Stimulated activated CD8-positive, alpha-beta memory T cell treated with anti-CD3 and anti-CD28 coated beads, Interleukin-7, amount 100 ng/mL, for 24 hours (primary cell): ENCODE measurements around the gene SPAG17.

ENCODE experiments used
- DNase-seq: peaks from one replicate; pipeline ENCODE4 v3.0.0-alpha.2; 2020; ENCODE audit warnings: low read depth

The SPAG17 gene

GRCh38 chr1:118160806-118161205 is 24.2 kb downstream of the SPAG17 start:
- DNase-seq, result no peak

DNA sequence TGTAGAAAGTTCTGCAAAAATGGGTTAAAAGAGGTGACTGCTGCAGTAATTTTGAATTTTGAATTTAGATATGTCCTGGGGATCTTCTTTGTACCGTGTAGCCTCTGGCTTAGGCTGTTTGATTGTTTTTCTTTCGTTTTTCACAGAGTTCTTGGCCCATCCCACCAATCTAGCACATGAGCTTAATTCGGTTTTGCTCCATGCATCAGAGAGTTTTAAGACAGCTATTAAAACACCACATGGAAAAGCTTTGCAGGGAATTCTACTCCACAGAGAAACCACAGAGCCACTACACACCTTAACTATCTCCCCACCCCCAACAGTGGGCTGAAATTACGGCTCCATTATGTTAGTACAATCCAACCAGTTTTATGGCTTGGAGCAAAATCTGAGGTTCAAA is 25.5 kb downstream of the SPAG17 start:
- no peak for DNase-seq

DNA sequence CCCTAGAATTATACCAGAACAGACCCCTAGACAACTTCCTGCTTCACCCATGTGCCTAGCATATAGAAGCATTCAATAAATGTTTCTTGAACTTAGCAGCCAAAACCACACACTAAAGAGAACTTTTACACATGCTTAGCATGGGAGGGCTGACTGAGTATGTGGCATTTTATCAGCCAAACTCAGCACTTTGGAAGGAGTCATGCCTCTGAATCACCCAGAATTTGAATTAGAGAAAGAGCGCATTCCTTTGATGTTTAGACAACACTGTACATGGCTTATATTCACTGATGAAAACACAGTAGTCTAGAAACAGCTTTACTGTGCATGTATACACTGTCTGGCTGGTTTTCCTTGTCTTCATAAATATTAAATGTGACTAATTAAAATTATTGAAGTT is 26.1 kb downstream of the SPAG17 start:
- DNase-seq, result no peak

GRCh38 chr1:118157506-118157905 is 27.5 kb downstream of the SPAG17 start:
- no peak for DNase-seq

GRCh38 chr1:118155106-118155505 is 29.9 kb downstream of the SPAG17 start:
- DNase-seq, result no peak

- DNase-seq, result no peak
Measured at GRCh38 chr1:118154220-118154619, 30.8 kb downstream of the SPAG17 start.

DNA sequence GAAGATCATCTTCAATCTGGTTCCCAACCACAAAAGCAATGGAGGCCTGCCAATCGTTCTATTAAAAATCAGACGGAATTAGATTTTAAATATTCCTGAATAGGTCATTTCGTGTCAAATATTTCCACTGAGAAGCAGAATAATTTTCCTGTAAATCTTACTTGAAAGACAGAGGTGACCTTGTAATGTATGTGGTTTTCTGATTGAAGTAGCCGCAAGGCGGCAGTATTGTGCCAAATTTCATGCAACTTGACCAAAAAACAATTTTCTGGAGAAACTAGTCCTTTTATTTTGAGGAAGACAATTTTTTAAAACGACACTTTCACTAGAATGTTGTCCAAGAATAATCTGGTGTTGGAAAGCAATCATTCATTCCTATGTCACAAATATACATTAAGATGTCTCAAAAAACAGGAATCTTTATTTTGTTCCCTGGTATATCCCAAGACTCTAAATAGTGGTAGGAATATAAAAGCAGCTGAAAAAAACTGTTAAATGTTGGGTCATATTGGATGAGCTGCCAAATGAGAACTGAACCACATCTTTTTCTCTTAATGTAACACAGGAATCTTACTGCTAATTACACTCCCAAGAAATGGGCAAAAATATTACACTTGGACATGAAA is 33.6 kb downstream of the SPAG17 start:
- no peak for DNase-seq

DNA sequence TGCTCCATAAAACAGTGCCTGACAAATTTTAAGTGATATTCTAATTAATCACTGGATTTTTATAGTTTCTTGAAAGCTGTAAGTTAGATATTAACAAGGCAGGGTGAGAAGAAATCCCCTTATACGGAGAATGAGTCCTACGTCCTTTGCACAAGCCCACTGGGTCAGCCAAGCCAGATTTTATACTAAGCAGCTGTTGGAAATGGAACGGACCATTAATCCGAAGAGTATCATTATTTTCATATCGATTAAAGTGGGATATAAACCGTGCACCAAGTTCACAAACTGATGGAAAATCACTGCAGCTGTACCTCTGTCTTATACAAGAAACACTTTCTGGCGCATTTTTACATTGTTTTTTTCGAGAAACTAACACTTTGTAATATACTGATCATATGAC is 35.2 kb downstream of the SPAG17 start:
- DNase-seq, result no peak

- no peak for DNase-seq
Measured at GRCh38 chr1:118148034-118148433, 37.0 kb downstream of the SPAG17 start.

GRCh38 chr1:118147522-118147921 is 37.5 kb downstream of the SPAG17 start:
- no peak for DNase-seq

- no peak for DNase-seq
Measured at GRCh38 chr1:118145721-118146120, 39.3 kb downstream of the SPAG17 start.

DNA sequence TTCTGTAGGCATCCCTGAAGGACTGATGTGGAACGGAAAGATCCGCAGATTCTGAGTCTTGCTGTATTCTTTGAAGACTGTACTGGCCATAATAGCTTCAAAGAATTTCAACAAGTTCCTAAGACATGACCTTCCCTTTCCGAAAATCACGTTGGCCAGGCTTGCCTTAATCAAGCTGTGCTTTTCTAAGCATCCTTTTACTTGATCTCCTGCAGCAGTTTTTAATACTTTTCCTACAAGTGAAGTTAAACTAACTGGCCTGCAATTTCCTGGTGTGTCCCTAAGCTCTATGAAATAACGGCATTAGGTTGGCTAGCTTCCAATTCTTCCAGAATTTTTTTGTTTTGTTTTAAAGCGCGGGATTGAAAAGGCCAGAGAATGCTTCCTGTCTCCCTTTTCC is 40.3 kb downstream of the SPAG17 start:
- DNase-seq, result no peak

GRCh38 chr1:118143831-118144230 is 41.2 kb downstream of the SPAG17 start:
- no peak for DNase-seq

GRCh38 chr1:118143121-118143520 is 41.9 kb downstream of the SPAG17 start:
- no peak for DNase-seq

DNA sequence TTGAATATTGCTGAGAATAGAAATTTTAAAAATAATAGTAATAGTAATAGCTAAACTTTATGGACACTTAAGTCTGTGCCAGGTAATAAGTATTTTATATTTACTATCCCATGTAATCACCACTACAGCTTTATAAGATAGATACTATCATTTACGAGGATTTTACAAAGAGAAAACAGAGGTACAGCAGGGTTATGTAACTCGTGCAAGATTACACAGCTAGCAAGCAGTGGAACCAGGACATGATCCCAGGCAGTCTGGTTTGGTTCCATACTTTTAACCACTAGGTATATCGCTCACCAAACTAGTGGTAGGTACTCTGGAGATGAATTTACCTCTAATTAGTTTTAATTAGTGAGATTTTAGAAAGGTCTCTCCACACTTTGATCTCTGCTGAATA is 42.5 kb downstream of the SPAG17 start:
- no peak for DNase-seq

DNA sequence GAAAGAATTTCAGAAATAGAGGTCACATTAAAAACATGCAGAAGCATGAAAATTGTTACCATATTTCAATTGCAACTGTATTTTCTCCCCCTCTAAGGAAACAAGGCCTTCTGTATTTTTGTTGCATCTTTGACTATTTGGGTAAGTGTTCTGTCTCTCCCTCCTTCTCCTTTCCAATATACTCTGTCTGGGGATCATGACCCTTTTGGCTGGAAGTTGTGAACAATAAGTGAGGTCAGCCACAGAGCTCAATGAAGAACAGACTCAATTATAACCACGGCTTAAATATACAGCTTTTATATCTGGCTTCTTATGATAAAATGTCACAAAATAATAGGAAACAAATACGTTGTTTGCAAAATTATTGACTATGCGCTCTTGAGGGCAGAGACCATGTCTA is 47.1 kb downstream of the SPAG17 start:
- no peak for DNase-seq

DNA sequence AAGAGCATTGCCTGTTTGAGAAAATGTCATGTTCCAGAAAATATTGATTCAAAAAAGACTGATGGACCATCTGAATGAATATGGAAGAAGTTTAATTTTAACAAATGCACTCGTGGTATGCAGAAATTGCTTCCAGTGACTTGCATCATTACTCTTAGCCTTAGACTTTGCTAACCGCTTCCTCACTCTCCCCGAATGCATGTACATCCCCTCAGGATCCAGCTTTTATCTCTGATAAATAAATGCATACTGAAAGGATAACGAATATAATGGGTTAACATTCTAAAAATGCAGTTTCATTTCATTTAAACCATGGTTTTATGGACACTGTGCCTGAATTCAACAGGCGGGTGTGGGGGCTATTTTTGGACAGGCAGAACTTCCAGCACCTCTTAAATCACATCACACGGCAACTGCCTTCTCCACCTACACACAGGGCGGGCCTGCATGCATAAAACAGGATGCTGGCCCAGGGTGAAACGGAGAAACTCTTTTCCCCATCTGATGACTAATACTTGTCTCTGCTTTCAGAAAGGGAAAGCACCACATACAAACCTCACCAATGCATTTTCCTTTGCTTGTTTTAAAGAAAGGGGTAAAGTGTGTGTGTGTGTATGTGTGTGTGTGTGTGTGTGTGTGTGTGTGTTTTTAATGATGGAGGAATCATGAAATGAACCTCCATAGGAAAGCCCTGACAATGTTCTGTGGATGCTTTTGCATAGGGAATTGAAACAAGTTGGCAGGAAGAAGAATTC is 48.7 kb downstream of the SPAG17 start:
- DNase-seq, result peak; percentile 4

- no peak for DNase-seq
Measured at GRCh38 chr1:118132000-118132399, 53.0 kb downstream of the SPAG17 start.

DNA sequence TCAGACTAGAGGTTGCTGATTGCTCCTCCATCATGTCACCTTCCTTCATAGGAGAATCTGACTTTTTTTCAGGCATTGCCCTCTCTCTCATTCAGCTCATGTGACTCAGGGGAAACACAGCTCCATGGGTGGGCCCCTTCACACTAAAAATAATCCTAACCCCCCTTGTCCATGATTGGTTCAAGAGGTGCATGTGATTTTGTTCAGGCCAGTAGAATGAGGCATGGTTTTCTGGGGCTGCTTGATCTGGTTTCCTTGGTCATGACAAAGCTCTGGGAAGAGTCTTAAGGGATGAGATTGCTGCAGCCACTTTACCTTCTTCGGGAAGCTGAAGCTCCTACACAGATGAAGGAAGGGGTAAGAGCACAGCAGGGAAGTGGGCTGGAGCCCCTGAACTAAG is 56.3 kb downstream of the SPAG17 start:
- no peak for DNase-seq

GRCh38 chr1:118124064-118124463 is 61.0 kb downstream of the SPAG17 start:
- DNase-seq, result no peak

DNA sequence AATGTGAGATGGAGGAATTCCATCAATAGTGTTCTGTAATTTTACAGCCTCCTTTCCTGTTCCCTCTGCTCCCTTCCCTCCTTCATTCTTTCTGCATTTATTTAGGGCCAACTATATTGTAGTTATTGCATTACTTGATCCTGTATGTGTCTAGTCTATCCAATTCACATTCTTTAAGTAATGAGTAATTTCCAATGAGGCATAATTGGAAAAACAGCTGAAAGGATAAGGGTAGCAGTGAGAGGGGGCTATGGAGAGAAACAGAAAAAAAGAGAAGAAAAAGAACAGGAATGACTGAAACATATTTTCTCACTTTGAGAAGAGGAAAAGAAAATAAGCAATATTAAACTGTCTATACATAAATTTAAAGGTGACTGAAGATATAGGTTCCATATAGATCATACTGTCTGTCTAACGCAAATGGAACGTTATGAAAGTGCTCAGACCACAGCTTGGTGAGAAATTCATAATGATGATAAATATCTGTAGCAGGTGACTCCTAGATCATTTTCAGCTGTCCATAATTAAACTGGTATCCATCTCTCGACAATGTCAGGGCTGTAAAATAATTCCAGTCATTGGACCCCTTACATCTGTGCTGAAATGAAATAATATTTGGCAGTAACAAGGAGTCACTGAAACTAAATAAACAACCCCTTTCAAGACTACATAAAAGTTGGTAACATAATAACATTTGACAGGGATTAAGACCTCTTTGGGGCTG is 61.8 kb downstream of the SPAG17 start:
- no peak for DNase-seq

- no peak for DNase-seq
Measured at GRCh38 chr1:118122234-118123004, 62.6 kb downstream of the SPAG17 start.
